Vein endothelial cell (primary cell): ENCODE results near the gene FURIN. TPM values are rescaled to one million over a fixed set of nuclear protein-coding genes. Genes with fewer than 3 reads are reported as not detected.

Source experiments
- small RNA-seq: library from RNA; depleted of rRNA; stranded (forward); fragments of <200 nt; gene quantifications from one replicate; pipeline ENCODE3, GENCODE V24; 2012
- total RNA-seq: library from RNA; depleted of rRNA; stranded (reverse); fragments of >200 nt; gene quantifications from 2 replicates; pipeline ENCODE4 v1.2.3, GENCODE V29; 2012

Gene FURIN
- total RNA-seq, result 99.7 and 119 TPM in 2 replicates

GRCh38 chr15:90868261-90868689 lies at the start of gene FURIN:
Gene FURIN (plus strand): TSS chr15:90868588. CDS start chr15:90875741, 7,153 bp downstream.

GRCh38 chr15:90883976-90884718 lies 15.8 kb downstream of the FURIN start, which contains the start of gene FES:
Gene FES (plus strand): TSS chr15:90884504. CDS start chr15:90885046, 542 bp downstream.

GRCh38 chr15:90902840-90903732 lies 34.7 kb downstream of the FURIN start, which contains the start of gene MAN2A2:
Gene MAN2A2 (plus strand): TSS chr15:90903302. CDS start chr15:90904208, 906 bp downstream.

GRCh38 chr15:90931828-90932659 lies 63.7 kb downstream of the FURIN start, which contains the start of gene HDDC3:
Gene HDDC3 (minus strand): TSS chr15:90932549. CDS start chr15:90932540, 9 bp downstream.

Small RNAs within 50 kb of the gene (small RNA-seq; reads per million reads assigned to genes)
- gene RN7SL363P, result not detected

Other genes starting within 250 kb of the FURIN start
- gene BLM, start 151.2 kb upstream of the FURIN start, total RNA-seq, result 4.2 and 9.6 TPM in 2 replicates
- gene FES, start 15.9 kb downstream of the FURIN start, total RNA-seq, result 45.2 and 65.0 TPM in 2 replicates
- gene MAN2A2, start 34.7 kb downstream of the FURIN start, total RNA-seq, result 23.2 and 25.1 TPM in 2 replicates
- 11.8 and 12.0 TPM in 2 replicates for gene HDDC3, start 64.0 kb downstream of the FURIN start, total RNA-seq
- 109 and 113 TPM in 2 replicates for gene UNC45A, start 66.7 kb downstream of the FURIN start, total RNA-seq
- gene RCCD1, start 86.3 kb downstream of the FURIN start, total RNA-seq, result 7.8 and 8.5 TPM in 2 replicates
- gene PRC1, start 125.9 kb downstream of the FURIN start, total RNA-seq, result 52.6 and 121 TPM in 2 replicates
- gene VPS33B, start 154.0 kb downstream of the FURIN start, total RNA-seq, result 11.4 and 13.7 TPM in 2 replicates
- gene SV2B, start 231.7 kb downstream of the FURIN start, total RNA-seq, result 2.3 and 2.9 TPM in 2 replicates